CD8-positive, alpha-beta memory T cell (primary cell): ENCODE data around the gene CIDEB. TPM values are rescaled to one million over a fixed set of nuclear protein-coding genes. Genes with fewer than 3 reads are reported as not detected.

ENCODE experiments used
- CTCF ChIA-PET: fragments of 350-600 bp; sonication (Branson Sonifier 250); formaldehyde crosslinking; loops from one replicate; lab custom pipeline; 2021; ENCODE audit warnings: antibody characterized with exemption; lab: Charles Lee
- POLR2A ChIA-PET: fragments of 350-600 bp; sonication (Branson Sonifier 250); formaldehyde crosslinking; loops from one replicate; lab custom pipeline; 2021; ENCODE audit warnings: antibody characterized with exemption; lab: Charles Lee
- DNase-seq, 5 donors: peaks; one replicate each; pipeline versions ENCODE4 v3.0.0 to v3.0.0-alpha.2; 2020 to 2022; ENCODE audit warnings: mixed read lengths in 1 of 5
- H3K27ac ChIP-seq: one replicate; pipeline ENCODE4 v1.7.0; 2013; ENCODE audit warnings: low read depth, mild to moderate bottlenecking, low read length, moderate library complexity
- H3K27me3 ChIP-seq: 2 replicates; pipeline ENCODE4 v1.7.0; 2013; ENCODE audit warnings: low read length, mild to moderate bottlenecking; ENCODE audit not compliant: insufficient read depth, poor library complexity, severe bottlenecking
- H3K36me3 ChIP-seq: 2 replicates; pipeline ENCODE4 v1.7.0; 2013; ENCODE audit warnings: mild to moderate bottlenecking, low read length, moderate library complexity; ENCODE audit not compliant: insufficient read depth
- H3K4me1 ChIP-seq: 2 replicates; pipeline ENCODE4 v1.7.0; 2013; ENCODE audit warnings: mild to moderate bottlenecking, low read length, moderate library complexity; ENCODE audit not compliant: insufficient read depth
- H3K4me3 ChIP-seq: 2 replicates; pipeline ENCODE4 v1.7.0; 2013; ENCODE audit warnings: mild to moderate bottlenecking, low read length
- H3K9me3 ChIP-seq: 2 replicates; pipeline ENCODE4 v1.7.0; 2013; ENCODE audit warnings: mild to moderate bottlenecking, low read length
- H3K27ac Mint-ChIP-seq, 8 donors: one replicate each; pipeline ENCODE4 v1.8.0; 2020 to 2021; ENCODE audit warnings: mixed read lengths in 8 of 8, mild to moderate bottlenecking in 6 of 8, inconsistent platforms in 3 of 8, moderate library complexity in 3 of 8
- H3K27me3 Mint-ChIP-seq, 2 donors: one replicate each; pipeline ENCODE4 v1.8.0; 2020 to 2021; ENCODE audit warnings: mixed read lengths in 2 of 2, mild to moderate bottlenecking in 1 of 2, moderate library complexity in 1 of 2
- H3K36me3 Mint-ChIP-seq, 3 donors: one replicate each; pipeline ENCODE4 v1.8.0; 2020 to 2021; ENCODE audit warnings: mixed read lengths in 3 of 3, inconsistent platforms in 1 of 3, mild to moderate bottlenecking in 1 of 3
- H3K4me1 Mint-ChIP-seq, 3 donors: one replicate each; pipeline ENCODE4 v1.8.0; 2020 to 2021; ENCODE audit warnings: mixed read lengths in 3 of 3, inconsistent platforms in 1 of 3, mild to moderate bottlenecking in 1 of 3
- H3K4me3 Mint-ChIP-seq, 7 donors: one replicate each; pipeline ENCODE4 v1.8.0; 2020 to 2021; ENCODE audit warnings: mixed read lengths in 7 of 7, mild to moderate bottlenecking in 6 of 7, moderate library complexity in 4 of 7, inconsistent platforms in 2 of 7
- H3K9me3 Mint-ChIP-seq, 5 donors: one replicate each; pipeline ENCODE4 v1.8.0; 2020 to 2022; ENCODE audit warnings: mixed read lengths in 5 of 5, mild to moderate bottlenecking in 3 of 5, moderate library complexity in 2 of 5, inconsistent platforms in 1 of 5
- polyA plus RNA-seq: library from polyadenylated mRNA; unstranded; fragments of 300-500 nt; fragmentation: Illumina TruSeq; gene quantifications from one replicate; pipeline ENCODE4 v1.2.3, GENCODE V29; 2021
- total RNA-seq, 2 experiments: library from RNA; stranded (reverse); gene quantifications; one replicate each; pipeline ENCODE4 v1.2.3, GENCODE V29; 2021

CIDEB gene
- total and polyA plus RNA-seq, 3 experiments from 2014 or later = 12.4 to 27.5 (median 12.7) TPM

- Histone ChIP-seq H3K9me3 (no peaks in the 10 kb centered on the region), H3K4me1 (peaks cover 47% of the 10 kb centered on the region), H3K27me3 (no peaks in the 10 kb centered on the region), H3K4me3 (peak within 1 kb of the TSS; percentile 83), H3K36me3 (peaks cover 42% of the 10 kb centered on the region), H3K27ac (peak within 1 kb of the TSS; percentile 79)
- H3K27ac Mint-ChIP-seq = peak within 1 kb of the TSS; percentile 94 to 99 (median 96)
- DNase-seq = peak; percentile 87 to 93 (median 89)
- H3K4me3 Mint-ChIP-seq = peak within 1 kb of the TSS; percentile 89 to 97 (median 92)
- peaks cover 10 to 71% (median 19%) of the 10 kb centered on the region in 3 donors for H3K36me3 Mint-ChIP-seq
- ChIA-PET CTCF (interaction anchor here (1.1 to 17.7 kb wide), 12 partner anchors 9 to 285 kb away, joined by 3 to 265 read pairs (median 6); partner anchors contain the start of genes ADCY4, CIDEB, IRF9 and LTB4R), POLR2A (interaction anchor here (0.9 to 4.4 kb wide), 8 partner anchors 11 to 185 kb away, joined by 3 to 30 read pairs (median 6); partner anchors contain the start of genes CBLN3, DCAF11, KHNYN and LTB4R2)
- H3K4me1 Mint-ChIP-seq = peaks cover 41 to 59% (median 54%) of the 10 kb centered on the region in 3 donors
- H3K9me3 Mint-ChIP-seq = no peaks in the 10 kb centered on the region
- no peaks in the 10 kb centered on the region for H3K27me3 Mint-ChIP-seq
Observed at GRCh38 chr14:24299255-24300191, 8.3 kb downstream of the CIDEB start, which contains the start of the genes DHRS1 and NOP9. TSS of gene DHRS1 (minus strand) at chr14:24299780. CDS start at chr14:24299106, 674 bp downstream. TSS of gene NOP9 (plus strand) at chr14:24299850. CDS start at chr14:24299955, 105 bp downstream.

- CTCF ChIA-PET = interaction anchor here (1.2 to 17.7 kb wide), 10 partner anchors 8 to 284 kb away, joined by 3 to 265 read pairs (median 6); partner anchors contain the start of genes ADCY4, CIDEB, IRF9 and LTB4R
- POLR2A ChIA-PET = interaction anchor here (0.7 to 4.4 kb wide), 5 partner anchors 11 to 130 kb away, joined by 3 to 30 read pairs (median 13); partner anchors contain the start of genes CBLN3, KHNYN, LTB4R2 and MDP1
- Histone ChIP-seq H3K27me3 (no peaks in the 10 kb centered on the region), H3K4me3 (peak overlapping the region; percentile 83), H3K4me1 (peaks cover 47% of the 10 kb centered on the region), H3K27ac (peak overlapping the region; percentile 79), H3K36me3 (peaks cover 36% of the 10 kb centered on the region), H3K9me3 (no peaks in the 10 kb centered on the region)
- peak overlapping the region in 7 of 8 donors; percentile 94 to 99 (median 96) for H3K27ac Mint-ChIP-seq
- H3K4me3 Mint-ChIP-seq = peak overlapping the region; percentile 89 to 97 (median 92)
- H3K36me3 Mint-ChIP-seq = peaks cover 10 to 70% (median 16%) of the 10 kb centered on the region in 3 donors
- peaks cover 41 to 59% (median 54%) of the 10 kb centered on the region in 3 donors for H3K4me1 Mint-ChIP-seq
- H3K9me3 Mint-ChIP-seq = no peaks in the 10 kb centered on the region
- no peak for DNase-seq
- H3K27me3 Mint-ChIP-seq = no peaks in the 10 kb centered on the region
Observed at GRCh38 chr14:24298892-24299254, 8.9 kb downstream of the CIDEB start.

GRCh38 chr14:24297190-24297964, 10.4 kb downstream of the CIDEB start:
- Mint-ChIP-seq H3K27me3 (no peaks in the 10 kb centered on the region), H3K4me3 (peak overlapping the region in 1 of 7 donors; percentile 61)

GRCh38 chr14:24296341-24297157, 11.2 kb downstream of the CIDEB start:
- Mint-ChIP-seq H3K27ac (peak overlapping the region; percentile 50 to 97 (median 84)), H3K9me3 (no peaks in the 10 kb centered on the region), H3K36me3 (peaks cover 5 to 63% (median 7%) of the 10 kb centered on the region in 3 donors), H3K27me3 (no peaks in the 10 kb centered on the region), H3K4me3 (peak overlapping the region in 3 of 7 donors; percentile 5 to 63 (median 61)), H3K4me1 (peaks cover 39 to 50% (median 46%) of the 10 kb centered on the region in 3 donors)
- no peaks in the 10 kb centered on the region for H3K9me3 ChIP-seq
- H3K4me1 ChIP-seq = peaks cover 45% of the 10 kb centered on the region
- H3K4me3 ChIP-seq = no peak overlapping the region
- DNase-seq = peak; percentile 52 to 80 (median 68)
- ChIA-PET CTCF (interaction anchor here (0.5 to 10.5 kb wide), 13 partner anchors 13 to 187 kb away, joined by 3 to 151 read pairs (median 6); partner anchors contain the start of genes ADCY4, CIDEB, LTB4R and LTB4R2), POLR2A (interaction anchor here (0.5 to 4.4 kb wide), 2 partner anchors 31 to 54 kb away, joined by 3 to 30 read pairs; partner anchors contain the start of gene TINF2)
- peaks cover 25% of the 10 kb centered on the region for H3K36me3 ChIP-seq
- no peaks in the 10 kb centered on the region for H3K27me3 ChIP-seq
- no peak overlapping the region for H3K27ac ChIP-seq

More at GRCh38 chr14:24297190-24297964, 10.4 kb downstream of the CIDEB start:
- Mint-ChIP-seq H3K4me1 (peaks cover 41 to 57% (median 54%) of the 10 kb centered on the region in 3 donors), H3K9me3 (no peaks in the 10 kb centered on the region), H3K36me3 (peaks cover 5 to 63% (median 13%) of the 10 kb centered on the region in 3 donors), H3K27ac (peak overlapping the region in 7 of 8 donors; percentile 50 to 97 (median 86))
- POLR2A ChIA-PET = interaction anchor here (0.5 to 4.4 kb wide), 3 partner anchors 32 to 134 kb away, joined by 3 to 30 read pairs (median 4); partner anchors contain the start of gene TINF2
- no peak overlapping the region for H3K27ac ChIP-seq
- peaks cover 47% of the 10 kb centered on the region for H3K4me1 ChIP-seq
- CTCF ChIA-PET = interaction anchor here (0.7 to 10.5 kb wide), 13 partner anchors 12 to 190 kb away, joined by 3 to 151 read pairs (median 6); partner anchors contain the start of genes ADCY4, CIDEB, LTB4R and LTB4R2
- no peak overlapping the region for H3K4me3 ChIP-seq
- H3K36me3 ChIP-seq = peaks cover 28% of the 10 kb centered on the region
- DNase-seq = no peak
- H3K9me3 ChIP-seq = no peaks in the 10 kb centered on the region
- H3K27me3 ChIP-seq = no peaks in the 10 kb centered on the region

- DNase-seq = no peak
- Histone ChIP-seq H3K27ac (no peak overlapping the region), H3K9me3 (no peaks in the 10 kb centered on the region), H3K4me1 (peaks cover 20% of the 10 kb centered on the region), H3K27me3 (no peaks in the 10 kb centered on the region), H3K36me3 (peaks cover 39% of the 10 kb centered on the region), H3K4me3 (no peak overlapping the region)
- Mint-ChIP-seq H3K4me1 (peaks cover 16 to 36% (median 17%) of the 10 kb centered on the region in 3 donors), H3K9me3 (no peaks in the 10 kb centered on the region), H3K27ac (no peak overlapping the region), H3K36me3 (peaks cover 5 to 71% (median 18%) of the 10 kb centered on the region in 3 donors), H3K4me3 (no peak overlapping the region), H3K27me3 (no peaks in the 10 kb centered on the region)
- POLR2A ChIA-PET = interaction anchor here (0.5 kb wide), 1 partner anchor 11 kb away, joined by 4 read pairs; no protein-coding TSS in a partner anchor
- CTCF ChIA-PET = interaction anchor here (1.0 to 4.5 kb wide), 4 partner anchors 14 to 49 kb away, joined by 3 to 33 read pairs (median 8); partner anchors contain the start of genes CIDEB and TINF2
Observed at GRCh38 chr14:24293525-24293924, 14.3 kb downstream of the CIDEB start.

- ChIA-PET CTCF (interaction anchor here (1.0 to 4.5 kb wide), 5 partner anchors 15 to 48 kb away, joined by 3 to 33 read pairs (median 5); partner anchors contain the start of genes CIDEB, LTB4R2 and TINF2), POLR2A (no interaction called here)
- DNase-seq = no peak
- Histone ChIP-seq H3K9me3 (no peaks in the 10 kb centered on the region), H3K36me3 (peaks cover 39% of the 10 kb centered on the region), H3K27me3 (no peaks in the 10 kb centered on the region), H3K4me1 (peaks cover 8% of the 10 kb centered on the region), H3K4me3 (no peak overlapping the region), H3K27ac (no peak overlapping the region)
- Mint-ChIP-seq H3K4me3 (no peak overlapping the region), H3K9me3 (no peaks in the 10 kb centered on the region), H3K4me1 (peaks cover 8 to 28% (median 10%) of the 10 kb centered on the region in 3 donors), H3K27me3 (no peaks in the 10 kb centered on the region), H3K27ac (peak overlapping the region in 1 of 8 donors; percentile 81), H3K36me3 (peaks cover 5 to 70% (median 18%) of the 10 kb centered on the region in 3 donors)
Observed at GRCh38 chr14:24292118-24292807, 15.5 kb downstream of the CIDEB start.
